Stimulated activated CD4-positive, alpha-beta T cell treated with anti-CD3 and anti-CD28 coated beads, Interleukin-1b, Interleukin-23, amount 100 ng/mL, for 1 hour (primary cell): ENCODE data around the gene UBAC1.
A peak's percentile ranks its signal among the peaks of the same experiment; 100 is the strongest.
"Not testable (repeated sequence)": the region's sequence is repeated elsewhere in the genome, so short reads cannot be mapped to it uniquely, and the experiment has no call there.

Experiments
- DNase-seq, 2 donors: peaks; one replicate each; pipeline ENCODE4 v3.0.0-alpha.2; 2020; ENCODE audit warnings: low read depth in 2 of 2

Gene UBAC1

GRCh38 chr9:135921749-135922310, 39.3 kb downstream of the UBAC1 start:
- DNase-seq = no peak

- no peak for DNase-seq
Observed at GRCh38 chr9:135920973-135921585, 40.1 kb downstream of the UBAC1 start.

DNA sequence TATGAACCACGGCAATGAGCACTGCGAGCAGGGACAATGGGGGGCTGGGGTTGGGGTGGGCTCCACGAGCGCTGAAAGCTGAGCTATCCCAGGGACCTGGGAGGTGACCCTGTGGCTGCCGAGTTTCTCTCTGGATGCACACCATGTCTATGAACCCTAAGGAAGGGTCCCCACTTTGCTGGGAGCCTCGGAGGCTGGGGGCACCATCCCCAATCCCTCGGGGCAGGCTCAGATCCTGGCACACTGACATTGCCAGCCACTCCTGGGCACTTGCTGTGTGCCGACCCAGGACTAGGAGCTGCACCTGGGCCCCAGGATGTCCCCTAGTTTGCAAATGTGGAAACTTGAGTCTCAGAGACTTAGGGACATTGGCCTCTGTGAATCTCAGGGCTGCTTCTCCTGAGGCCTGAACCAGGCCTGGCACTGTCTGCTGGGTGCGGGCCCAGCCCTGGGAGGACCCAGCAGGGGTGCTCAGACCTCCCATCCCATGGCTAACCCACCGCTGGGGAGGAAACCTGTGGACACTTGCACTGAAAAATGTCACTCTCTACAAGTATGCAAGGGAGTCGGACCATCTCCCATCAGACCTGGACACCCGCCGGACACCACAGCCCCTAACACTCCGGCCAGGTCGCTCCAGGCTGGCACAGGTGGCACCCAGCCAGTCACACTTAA, 40.8 kb downstream of the UBAC1 start:
- no peak for DNase-seq

DNA sequence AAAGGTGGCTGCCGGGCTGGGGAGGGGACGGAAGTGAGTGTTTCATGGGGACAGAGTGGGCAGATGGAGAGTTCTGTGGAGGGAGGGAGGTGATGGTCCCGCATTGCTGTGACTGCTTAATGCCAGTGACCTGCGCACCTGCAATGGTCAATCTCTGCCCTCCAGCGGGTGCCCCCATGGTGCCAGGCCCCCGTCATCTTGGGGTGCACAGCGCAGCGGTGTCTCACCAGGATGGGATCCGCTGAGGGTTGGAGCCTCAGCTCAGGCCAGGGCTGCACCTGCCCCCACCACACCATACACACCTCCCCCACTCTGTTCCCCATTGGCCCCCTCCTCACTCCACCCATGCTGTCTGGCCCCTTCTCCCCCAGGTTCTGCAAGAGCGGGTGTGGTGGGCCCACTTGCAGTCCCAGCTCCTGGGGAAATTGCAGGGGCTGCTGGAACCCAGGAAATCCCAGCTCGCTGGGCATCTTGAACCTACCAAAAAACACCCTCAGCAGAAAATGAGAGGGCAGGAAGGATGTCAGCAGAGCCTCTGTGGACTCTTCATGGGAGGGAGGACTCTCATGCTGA, 41.8 kb downstream of the UBAC1 start:
- DNase-seq = no peak

DNA sequence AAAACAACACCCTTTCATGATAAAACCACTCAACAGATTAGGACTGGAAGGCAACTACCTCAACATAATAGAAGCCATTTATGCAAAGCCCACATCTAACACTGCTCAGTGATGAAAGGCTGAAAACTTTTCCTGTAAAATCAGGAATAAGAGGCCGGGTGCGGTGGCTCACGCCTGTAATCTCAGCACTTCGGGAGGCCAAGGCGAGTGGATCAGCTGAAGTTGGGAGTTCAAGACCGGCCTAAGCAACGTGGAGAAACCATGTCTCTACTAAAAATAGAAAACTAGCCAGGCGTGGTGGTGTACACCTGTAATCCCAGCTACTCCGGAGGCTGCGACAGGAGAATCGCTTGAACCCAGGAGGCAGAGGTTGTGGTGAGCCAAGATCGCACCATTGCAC, 44.9 kb downstream of the UBAC1 start:
- not testable (repeated sequence) for DNase-seq

DNA sequence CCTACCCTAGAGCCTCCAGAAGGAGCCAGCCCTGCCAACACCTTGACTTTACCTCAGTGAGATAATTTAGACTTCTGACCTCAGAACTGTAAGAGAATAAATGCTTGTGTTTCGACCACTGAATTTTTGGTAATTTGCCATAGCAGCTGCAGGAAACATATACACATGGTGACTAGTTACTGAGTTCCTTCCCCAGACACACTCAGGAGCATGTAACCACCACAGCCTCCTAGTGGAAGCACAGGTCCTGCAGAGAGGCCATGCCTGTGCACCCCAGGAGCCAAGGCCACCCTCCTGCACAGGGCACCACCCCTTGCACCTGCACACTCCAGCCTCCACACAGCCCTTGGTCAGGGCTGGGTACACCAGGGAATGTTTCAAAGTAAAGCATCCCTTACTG, 46.3 kb downstream of the UBAC1 start:
- no peak for DNase-seq

DNA sequence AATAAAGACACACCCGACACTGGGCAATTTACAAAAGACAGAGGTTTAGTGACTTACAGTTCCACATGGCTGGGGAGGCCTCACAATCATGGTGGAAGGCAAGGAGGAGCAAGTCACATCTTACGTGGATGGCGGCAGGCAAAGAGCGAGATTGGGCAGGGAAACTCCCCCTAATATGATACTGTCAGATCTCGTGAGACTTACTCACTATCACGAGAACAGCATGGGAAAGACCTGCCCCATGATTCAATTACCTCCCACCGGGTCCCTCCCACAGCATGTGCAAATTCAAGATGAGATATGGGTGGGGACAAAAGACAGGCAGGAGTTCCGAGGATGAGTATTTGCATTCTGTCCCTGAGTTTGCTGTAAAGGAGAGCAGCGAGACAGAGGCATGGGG, 49.9 kb downstream of the UBAC1 start:
- DNase-seq = not testable (repeated sequence)

- no peak for DNase-seq
Observed at GRCh38 chr9:135910757-135911156, 50.4 kb downstream of the UBAC1 start.

DNA sequence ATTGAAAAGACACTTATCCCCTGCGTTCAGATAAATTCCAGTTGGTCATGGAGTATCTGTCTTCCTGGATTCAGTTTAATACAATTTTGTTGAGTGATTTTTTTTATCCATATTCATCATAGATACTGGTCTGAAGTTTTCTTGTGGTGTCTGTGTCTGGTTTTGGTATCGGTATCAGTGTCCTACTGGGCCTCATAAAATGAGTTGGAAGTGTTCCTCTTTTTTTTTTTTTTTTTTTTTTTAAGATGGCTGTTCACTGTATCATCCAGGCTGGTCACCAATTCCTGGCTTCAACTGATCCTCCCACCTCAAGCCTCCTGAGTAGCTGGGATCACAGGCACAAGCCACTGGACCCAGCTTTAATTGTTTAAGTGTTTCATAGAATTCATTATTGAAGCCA, 51.0 kb downstream of the UBAC1 start:
- DNase-seq = no peak

GRCh38 chr9:135909371-135909770, 51.8 kb downstream of the UBAC1 start:
- DNase-seq = no peak

DNA sequence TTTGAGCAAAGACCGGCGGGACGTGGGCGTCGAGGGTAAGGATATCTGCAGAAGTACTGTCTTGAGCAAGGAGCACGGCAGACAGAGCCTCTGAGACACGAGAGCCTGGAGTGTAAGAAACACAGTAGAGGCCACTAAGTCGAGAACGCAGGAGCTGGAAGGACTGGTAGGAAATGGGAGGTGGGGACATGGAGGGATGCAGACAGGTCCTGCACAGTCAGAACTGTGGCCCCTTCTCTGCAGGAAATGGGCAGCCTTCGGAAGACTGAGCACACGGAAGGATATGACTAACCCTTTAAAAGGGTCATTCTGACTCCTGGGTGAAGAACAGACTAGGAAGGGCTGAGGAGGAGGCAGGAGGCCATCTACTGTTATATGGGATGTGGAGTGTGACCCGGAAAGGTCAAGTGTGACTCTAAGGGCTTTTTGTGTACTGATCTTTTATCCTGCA, 52.4 kb downstream of the UBAC1 start:
- no peak for DNase-seq

DNA sequence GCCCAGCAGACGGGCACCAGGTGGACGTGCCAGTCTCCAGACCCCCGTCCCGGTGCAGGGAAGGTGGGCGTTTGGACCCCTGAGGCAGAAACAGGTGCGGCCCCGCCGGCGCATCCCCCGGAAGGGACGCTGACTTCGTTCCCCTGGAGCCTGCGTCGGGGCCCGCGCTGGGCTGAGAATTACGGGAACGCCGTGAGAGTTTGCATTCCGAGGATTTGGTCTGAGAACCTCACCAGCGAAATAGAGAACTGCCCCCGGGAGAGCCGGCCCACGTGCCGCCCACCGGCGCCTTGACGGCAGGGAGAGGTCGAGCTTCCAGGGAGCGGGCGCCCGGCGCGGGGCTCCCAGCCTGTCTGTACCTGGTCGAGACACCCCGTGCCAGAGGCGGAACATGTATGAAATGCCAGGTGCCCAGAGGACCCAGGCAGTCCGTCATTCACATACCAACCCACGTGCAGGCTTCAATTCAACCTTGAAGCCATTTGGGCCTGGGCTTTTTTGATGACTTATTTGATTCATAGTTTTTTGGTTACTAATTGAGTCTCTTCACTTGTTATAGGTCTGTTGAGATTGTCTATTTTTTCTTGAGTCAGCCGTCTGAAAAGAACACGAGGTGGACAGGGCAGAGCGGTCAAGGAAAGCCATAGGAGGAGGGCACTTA, 53.0 kb downstream of the UBAC1 start:
- DNase-seq = no peak

GRCh38 chr9:135907431-135908092, 53.6 kb downstream of the UBAC1 start, which contains the start of gene CAMSAP1:
Gene CAMSAP1, minus strand, starts transcription at chr9:135907546. Its CDS starts 387 bp downstream, at chr9:135907159.
- DNase-seq = peak; percentile 91 to 93

DNA sequence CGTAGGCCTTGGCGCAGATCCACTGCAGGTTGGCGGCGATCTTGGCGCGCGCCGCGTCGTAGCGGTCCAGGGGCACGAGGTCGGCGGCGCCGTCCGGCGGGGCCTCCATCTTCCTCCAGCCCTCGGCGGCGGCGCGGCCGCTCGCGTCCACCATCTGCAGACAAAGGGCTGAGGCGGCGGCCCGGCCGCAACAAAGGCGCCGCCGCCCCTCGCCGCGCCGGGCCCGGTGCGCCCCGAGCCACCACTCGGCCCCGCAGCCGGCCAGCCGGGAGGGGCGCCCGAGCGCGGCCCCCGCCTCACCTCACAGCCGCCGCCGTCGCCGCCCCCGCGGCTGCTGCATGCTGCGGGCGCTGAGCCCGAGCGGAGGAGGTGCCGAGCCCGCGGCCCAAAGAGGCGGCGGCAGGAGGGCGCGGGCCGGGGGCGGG, 54.2 kb downstream of the UBAC1 start:
- DNase-seq = no peak

DNA sequence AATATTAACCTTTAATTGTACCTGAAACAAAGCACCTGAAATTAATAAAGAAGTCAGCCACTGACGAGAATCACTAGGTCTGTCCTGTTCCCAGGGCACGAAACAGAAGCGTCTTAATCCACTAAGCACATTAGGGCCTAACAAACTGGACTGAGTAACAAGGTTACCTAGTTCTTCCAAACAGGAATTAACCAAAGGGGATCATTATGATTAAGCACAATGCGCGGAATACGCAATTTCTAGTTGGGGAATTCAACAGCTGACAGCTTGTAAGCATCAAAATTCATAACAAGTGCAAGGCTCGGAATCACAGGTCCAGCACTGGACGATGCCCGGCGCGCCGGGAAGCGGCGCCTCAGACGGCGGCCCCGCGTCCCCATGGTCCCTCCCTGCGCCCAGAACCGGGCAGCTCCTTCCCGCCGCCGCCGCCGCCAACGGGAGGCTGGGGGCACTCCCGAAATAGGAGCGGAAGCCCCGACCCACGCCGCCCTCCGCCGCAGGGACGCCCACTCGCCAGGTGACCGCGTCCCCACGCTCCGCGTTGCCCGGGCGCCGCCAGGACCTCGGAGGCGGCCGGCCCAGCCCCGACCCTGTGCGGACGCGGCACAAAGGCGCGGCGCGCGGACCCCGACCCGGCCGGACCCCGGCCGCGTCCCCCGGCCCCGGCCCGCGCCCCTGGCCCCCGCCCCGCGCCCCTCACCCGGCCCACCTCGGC, 54.7 kb downstream of the UBAC1 start:
- no peak for DNase-seq

DNA sequence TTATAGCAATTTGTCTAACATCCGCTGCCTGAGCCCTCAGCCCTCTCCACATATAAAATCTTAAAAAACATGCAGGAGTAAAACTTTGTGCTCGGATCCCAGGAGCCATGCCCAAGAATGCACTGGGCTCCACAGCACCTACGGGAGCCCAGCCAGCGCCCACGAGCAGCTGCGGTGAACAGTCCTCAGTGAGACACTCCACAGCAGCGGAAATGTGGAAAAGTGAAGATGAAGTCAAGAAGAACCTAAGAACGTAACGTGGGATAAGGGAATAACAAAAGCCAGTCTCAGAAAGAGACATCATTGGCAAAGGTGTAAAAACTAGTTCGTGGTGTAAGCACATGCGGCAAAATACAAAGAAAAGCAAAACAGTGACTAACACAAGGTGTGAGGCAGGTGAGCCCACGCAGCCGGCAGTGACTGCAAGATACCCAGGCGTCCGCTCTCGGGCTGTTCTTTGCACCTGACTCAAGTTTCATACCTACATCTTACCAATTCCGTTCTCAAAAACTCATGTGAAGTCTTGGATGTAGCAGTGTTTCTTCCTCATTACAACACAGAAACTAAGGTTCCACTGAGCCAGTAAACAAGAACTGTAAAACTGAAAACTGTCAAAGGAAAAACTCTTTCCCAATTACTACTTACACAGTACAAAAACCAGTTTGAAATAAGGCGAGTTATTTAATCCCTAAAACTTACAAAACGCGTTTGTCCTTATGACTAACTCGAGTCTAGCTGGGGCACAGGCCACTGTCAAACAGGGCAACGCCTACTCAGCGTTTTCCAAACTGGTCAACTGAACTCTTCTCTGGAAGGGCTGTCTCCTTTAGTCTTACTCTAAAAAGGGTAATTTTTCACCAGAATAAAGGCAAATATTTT, 55.6 kb downstream of the UBAC1 start:
- DNase-seq = peak in 1 of 2 donors; percentile 40

DNA sequence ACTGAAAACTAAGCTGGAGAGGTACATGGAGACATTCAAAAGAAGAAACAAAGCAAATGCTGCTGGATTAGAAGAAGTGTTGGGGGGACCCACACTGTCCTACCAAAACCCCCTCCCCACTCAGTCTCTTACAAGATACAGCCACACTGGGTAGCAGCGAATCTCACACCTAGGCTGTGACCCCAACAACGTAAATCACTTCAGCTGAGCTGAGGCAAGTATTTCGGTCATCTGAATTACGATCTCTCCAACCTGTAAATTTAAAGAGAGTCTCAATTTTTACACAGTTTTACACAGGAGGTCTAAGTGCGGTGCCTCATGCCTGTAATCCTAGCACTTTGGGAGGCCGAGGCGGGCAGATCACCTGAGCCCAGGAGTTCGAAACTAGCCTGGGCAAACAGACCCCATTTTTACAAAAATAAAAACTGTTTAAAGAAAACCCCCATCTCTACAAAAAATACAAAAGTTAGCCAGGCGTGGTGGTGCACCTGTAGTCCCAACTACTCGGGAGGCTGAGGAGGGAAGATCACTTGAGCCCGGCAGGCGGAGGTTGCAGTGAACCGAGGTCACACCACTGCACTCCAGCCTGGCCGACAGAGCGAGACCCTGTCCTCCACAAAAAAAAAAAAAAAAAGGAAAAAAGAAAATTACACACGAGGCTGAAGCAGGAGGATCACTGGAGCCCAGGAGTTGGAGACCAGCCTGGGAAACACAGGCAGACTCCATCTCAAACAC, 57.2 kb downstream of the UBAC1 start:
- DNase-seq = no peak

DNA sequence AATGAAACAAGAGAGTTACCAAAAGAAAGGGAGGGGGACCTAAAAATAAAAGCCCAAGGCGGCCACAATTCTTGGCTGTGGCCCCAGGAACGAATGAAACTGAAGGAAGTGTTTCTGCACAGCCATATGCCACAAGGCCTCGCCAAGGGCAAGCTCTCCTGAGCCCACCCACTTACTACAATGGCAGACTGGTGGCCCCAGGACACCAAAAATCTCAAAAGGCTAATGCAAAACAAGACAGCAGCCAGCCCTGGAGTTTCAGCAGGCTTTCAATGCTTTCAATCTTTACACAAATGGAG, 57.9 kb downstream of the UBAC1 start:
- DNase-seq = no peak

DNA sequence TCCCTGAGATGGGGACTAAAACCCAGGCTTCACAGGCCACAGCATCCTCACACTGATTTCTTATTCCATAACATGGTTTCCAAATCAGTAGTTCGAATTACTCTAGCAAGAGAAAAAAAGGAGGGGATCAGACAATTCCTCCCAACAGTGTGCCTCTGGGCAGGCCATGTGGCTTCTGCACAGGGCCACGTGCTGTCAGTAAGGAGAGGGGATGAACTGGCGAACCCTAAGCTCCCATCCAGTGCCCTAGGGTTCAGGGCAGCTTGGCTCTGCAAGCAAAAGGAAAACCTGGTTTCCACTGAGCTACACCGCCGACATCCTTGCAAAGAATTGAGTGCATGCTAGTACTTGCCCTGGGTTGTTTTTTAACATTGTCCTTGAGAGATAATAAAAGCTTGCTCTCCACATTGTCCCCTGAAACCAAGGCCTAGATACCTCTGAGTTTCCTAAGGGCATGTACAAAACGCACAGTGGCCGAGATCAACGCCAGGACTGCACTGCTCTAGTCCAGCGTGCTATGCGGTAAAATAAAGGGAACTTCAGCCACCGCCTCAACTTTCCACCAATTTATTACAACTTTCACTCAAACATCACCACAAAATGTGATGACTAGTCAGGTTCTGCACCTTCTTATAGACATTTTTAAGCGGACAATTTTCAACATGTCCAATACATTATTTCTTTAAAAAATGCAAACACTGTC, 58.4 kb downstream of the UBAC1 start:
- no peak for DNase-seq
